ENCODE measurements around the gene CD40LG.

CD40LG gene

GRCh38 chrX:136647677-136648360 is at the start of gene CD40LG:
Gene CD40LG, plus strand, starts transcription at chrX:136648158. Its CDS starts 91 bp downstream, at chrX:136648249.
- peak; percentile 63 for DNase-seq

DNA sequence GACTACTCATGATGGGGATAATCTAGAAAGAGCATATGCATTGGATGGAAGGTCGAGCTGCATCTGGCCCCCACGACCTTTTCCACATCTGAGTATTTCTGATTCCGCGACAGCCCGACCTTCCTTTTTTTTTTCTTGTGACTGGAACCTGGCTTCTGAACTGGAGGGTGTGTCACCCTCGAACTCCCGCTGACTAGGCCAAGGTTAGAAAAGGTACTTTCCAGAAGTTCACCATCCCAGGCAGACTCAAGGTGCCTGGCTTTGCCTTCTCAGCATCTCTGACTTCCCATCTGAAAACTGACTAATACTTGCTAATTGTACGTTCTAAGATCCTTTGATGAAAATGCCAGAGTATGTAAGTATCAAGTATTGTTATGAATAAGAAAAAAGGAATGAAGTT is 49.3 kb upstream of the CD40LG start:
- DNase-seq = peak; percentile 61

DNA sequence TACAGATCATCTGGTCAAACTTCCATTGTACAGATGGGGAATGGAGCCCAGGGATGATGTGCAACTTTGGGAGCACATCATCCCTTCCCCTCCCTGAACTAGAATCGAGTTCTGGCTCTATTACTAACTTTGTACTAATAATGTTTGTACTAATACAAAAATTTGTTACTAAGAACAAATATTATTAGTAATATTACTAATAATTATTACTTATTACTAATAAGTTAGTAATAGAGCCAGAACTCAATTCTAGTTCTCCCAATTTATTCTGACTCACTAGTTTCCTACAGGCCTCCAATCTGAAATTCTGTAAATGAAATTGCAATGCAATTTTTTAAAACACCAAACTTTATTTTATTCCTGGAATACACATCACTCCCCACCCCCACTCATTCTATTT is 47.9 kb upstream of the CD40LG start:
- DNase-seq = no peak

DNA sequence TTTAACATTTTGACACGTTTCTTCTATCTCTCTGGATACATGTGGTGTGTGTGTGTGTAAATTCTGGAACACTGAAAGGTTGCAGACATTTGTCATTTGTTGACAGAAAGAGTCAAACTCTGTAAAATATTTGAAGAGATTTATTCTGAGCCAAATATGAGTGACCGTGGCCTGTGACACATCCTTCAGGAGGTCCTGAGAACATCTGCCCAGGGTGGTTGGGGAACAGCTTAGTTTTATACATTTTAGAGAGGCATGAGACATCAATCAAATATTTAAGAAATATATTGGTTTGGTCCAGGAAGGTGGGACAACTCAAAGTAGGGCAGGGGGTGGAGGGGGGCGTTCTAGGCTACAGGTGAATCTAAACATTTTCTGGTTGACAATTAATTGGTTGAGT is 40.7 kb upstream of the CD40LG start:
- DNase-seq = no peak

DNA sequence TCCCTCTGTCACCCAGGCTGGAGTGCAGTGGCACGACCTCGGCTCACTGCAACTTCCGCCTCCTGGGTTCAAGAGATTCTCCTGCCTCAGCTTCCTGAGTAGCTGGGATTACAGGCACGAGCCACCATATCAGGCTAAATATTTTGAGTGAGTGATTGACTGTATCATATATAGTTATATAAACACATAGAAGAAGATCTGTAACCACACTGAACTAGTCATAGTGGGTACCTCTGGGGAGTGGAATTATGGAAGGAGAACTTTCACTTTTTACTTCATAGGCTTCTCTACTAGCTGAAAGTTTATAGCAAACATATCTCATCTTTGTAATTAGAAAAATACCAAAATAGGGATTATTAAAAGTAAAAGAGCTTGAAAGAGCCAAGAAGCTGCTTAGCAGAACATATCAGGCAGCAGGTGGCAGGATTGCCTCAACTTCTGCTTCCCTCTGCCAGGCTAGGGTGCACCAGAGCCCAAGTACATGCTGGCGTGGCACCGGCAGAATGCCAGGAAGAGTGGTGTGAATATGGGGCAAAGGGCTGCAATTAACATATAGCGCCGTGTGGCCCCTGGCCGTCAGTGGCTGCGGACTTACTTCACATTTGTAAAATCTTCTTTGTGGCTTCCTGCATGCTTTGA is 39.5 kb upstream of the CD40LG start:
- peak; percentile 47 for DNase-seq

GRCh38 chrX:136616987-136617685 is 30.8 kb upstream of the CD40LG start:
- DNase-seq = peak; percentile 29

- DNase-seq = peak; percentile 68
Measured at GRCh38 chrX:136619899-136620505, 28.0 kb upstream of the CD40LG start.

GRCh38 chrX:136620780-136621179 is 27.2 kb upstream of the CD40LG start:
- no peak for DNase-seq

DNA sequence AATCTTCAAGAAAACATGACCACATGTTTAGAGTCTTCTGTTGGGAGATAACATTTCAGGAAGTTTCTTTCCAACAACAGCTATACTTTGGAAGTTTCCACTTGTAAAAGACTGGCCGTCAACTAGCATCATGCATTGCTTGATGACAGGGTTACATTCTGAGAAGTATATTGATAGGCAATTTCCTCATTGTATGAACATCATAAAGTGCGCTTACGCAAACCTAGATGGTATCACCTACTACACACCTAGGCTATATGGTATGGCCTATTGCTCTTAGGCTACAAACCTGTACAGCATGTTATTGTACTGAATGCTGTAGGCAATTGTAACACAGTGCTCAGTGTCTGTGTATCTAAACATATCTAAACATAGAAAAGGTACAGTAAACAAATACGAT is 25.4 kb upstream of the CD40LG start:
- DNase-seq = no peak

- DNase-seq = no peak
Measured at GRCh38 chrX:136623396-136623795, 24.6 kb upstream of the CD40LG start.

DNA sequence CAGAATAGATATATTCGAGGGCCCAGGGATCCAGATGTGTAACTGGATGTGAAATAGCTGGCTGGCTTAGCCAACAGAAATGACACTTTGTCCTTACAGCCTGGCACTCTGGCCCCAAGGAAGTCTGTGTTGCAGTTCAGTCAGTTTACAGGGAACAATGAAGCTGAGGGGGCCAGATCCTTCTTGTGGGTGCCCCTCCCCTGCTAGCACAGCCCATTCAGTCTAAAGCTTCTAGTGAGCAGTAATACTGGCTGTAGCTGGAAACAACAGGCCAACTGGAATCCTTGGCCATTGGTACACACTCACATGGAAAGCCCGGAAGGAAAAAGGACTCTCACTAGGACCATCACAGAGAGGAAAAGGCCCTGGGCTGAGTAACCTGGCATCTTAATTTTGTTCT is 22.7 kb upstream of the CD40LG start:
- DNase-seq = no peak

DNA sequence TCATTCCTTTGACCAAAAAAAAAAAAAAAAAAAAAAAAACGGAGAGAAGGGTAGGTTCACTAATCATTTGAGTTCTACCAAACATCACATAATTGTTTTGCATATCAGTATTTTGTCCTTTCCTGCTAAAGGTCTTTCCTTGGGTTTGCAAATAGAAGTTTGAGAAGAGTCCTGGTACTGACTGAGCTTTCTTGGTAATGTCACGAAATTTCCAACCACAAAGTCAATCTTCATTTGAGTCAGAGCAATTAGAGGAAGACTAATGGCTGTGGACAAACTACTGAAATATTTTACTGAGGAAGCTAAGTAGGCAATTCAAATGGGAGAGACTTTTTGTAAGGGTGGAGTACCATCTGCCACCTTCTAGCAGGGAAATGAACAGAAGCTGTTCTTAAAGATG is 21.7 kb upstream of the CD40LG start:
- DNase-seq = no peak

DNA sequence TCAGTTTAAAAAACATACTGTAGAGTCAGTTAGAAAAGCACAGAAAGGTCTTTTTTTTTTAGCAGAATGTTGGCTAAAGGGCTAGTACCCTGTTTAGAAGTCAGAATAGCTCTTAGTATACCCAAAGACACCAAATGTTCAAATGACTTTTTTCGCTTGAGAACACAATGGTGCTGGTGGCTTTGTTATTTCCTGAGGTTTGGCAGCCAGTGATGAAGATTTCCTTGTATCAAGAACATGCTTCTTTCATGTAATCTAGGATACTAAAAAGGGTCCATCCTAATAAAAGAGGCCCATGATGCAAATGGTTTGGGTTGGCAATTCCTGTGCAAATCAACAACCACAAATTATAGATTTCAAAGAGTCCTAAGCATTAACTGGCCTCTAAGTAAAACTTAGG is 21.1 kb upstream of the CD40LG start:
- no peak for DNase-seq

GRCh38 chrX:136627409-136627808 is 20.5 kb upstream of the CD40LG start:
- DNase-seq = peak; percentile 37

GRCh38 chrX:136629084-136629750 is 18.7 kb upstream of the CD40LG start:
- DNase-seq = no peak

DNA sequence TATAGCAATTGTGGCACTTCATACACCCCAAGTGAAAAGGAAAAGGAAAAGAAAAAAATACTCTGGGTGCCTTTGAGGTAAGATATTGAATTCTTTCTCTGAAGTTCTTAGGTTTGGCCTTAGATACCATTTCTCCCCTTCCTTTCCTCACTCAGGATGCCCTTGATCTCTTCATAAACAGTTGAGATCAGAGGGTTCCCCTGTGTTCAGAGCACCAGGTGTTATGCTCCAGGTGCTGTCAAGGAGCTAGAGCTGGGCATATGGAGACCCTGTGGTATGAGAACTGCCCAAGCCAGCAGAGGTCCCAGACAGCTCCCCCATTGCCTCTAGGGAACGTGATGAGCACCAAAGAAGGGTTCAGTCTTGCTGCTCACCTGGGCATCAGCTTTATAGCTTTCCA is 17.1 kb upstream of the CD40LG start:
- DNase-seq = no peak

DNA sequence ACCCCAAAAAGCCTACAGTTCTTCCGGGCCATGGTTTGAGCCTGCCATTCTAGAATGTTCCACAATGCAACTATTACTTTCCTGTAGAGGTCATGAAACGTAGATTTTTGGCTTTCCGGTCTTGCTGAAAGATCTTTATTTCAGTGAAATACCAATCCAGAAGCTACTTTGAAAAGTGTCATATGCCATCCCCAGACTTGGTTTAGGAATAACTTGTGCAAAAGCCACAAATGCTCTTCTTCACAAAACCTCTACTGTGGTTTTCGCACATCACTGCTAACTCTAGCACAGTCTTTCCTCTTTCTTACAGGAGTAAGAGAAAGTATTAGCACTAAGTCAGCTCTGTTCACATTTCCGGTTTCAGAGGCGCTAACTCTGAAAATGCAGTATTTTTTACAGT is 12.7 kb upstream of the CD40LG start:
- no peak for DNase-seq

DNA sequence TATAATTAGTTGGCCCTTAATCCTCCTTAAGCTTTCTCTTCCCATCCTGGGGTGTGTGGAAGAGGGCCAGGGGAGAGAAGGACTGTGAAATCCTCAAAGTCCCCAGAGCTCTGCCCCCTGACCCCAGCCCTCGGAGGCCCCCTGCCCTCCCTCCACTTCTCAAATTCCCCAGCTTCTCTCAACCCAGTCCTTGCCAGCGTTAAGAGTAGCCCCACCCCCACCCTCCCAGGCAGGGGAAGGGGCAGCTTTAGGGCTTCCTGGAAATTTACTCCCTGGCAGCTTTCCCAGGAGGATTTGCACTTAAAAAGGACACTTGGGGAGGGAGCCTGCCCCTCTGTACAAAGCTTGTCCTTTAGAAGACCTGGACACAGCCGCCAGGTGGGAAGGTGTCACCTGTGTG is 11.8 kb upstream of the CD40LG start:
- DNase-seq = no peak

GRCh38 chrX:136639506-136640176 is 8.3 kb upstream of the CD40LG start:
- DNase-seq = no peak

DNA sequence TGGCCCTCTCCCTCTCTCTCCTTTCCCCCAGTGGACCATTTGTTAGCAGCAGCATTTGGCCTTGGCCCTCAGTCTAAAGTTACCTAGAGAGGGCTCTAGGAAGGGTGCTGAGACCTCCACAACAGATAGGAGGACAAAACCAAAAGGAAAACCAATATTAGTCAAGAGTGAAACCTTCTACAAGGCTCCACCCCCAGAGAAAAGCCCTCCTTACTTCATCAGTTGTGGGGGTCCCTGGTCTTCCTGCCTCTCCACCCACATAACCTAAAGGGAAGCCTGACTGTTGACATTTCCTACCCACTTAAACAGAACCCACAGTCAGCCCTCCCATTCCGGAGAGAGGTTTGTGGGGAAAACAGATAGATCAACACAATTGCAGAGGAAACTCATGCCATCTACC is 4.7 kb upstream of the CD40LG start:
- no peak for DNase-seq

DNA sequence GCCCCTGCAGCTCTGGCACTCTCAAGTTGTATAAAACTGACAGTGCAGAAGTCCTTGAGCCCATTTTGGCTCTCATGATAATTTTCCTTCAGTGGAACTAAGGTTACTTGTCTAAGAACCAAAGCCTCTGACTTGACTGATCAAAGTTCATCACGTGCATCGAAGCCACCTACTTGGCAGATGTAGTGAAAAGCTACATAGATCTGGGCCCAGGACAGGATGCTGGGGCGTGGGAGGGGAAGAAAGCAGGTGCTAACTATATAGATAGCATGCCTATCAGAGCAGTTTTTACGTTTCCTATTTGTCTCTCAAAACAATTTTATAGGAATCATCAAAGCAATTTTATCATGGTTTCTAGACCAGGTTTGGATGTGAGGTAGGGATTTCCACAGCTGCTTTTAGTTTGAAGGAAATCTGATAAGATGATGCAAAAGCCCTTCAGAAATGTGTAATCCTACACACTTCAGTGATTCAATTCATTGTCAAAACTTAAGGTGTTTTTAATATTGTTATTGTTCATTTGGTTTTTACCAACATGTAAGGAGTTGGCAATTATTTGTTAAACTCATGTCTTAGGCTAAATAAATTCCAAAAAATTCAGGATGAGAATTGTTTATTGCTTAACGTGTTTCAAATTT is 1.2 kb upstream of the CD40LG start:
- DNase-seq = peak; percentile 75

GRCh38 chrX:136650811-136651210 is 2.9 kb downstream of the CD40LG start:
- no peak for DNase-seq
